Erythroblast (primary cell): ENCODE data around the gene SH2D7.
"Not testable (repeated sequence)": the region's sequence is repeated elsewhere in the genome, so short reads cannot be mapped to it uniquely, and the experiment has no call there.

Experiments
- DNase-seq, 2 experiments: peaks; one replicate each; lab custom pipeline; 2025; lab: John Stamatoyannopoulos, UW
- GATA1 ChIP-seq: IDR thresholded peaks from 2 replicates; pipeline ENCODE4 v1.6.1; 2011; ENCODE audit warnings: low read depth, mild to moderate bottlenecking, control low read depth, low read length, moderate library complexity
- POLR2A ChIP-seq: IDR thresholded peaks from 2 replicates; pipeline ENCODE4 v1.6.1; 2011; ENCODE audit warnings: mild to moderate bottlenecking, low read length

Gene SH2D7

GRCh38 chr15:78131295-78132061 is 39.1 kb downstream of the SH2D7 start, which contains the start of gene CIB2:
TSS of gene CIB2 (minus strand) at chr15:78131445. CDS start at chr15:78131215, 230 bp downstream.
- TF ChIP-seq POLR2A (no peak), GATA1 (no peak)
- DNase-seq, result peak; percentile 75 to 83

GRCh38 chr15:78133801-78134200 is 41.4 kb downstream of the SH2D7 start:
- TF ChIP-seq POLR2A (no peak), GATA1 (no peak)
- no peak for DNase-seq

GRCh38 chr15:78139578-78139977 is 47.2 kb downstream of the SH2D7 start:
- DNase-seq, result no peak
- no peak for TF ChIP-seq POLR2A

GRCh38 chr15:78140292-78140691 is 47.9 kb downstream of the SH2D7 start:
- TF ChIP-seq POLR2A (no peak), GATA1 (no peak)
- DNase-seq, result no peak

- DNase-seq, result no peak
Measured at GRCh38 chr15:78142332-78142731, 50.0 kb downstream of the SH2D7 start.

GRCh38 chr15:78146425-78147154 is 54.2 kb downstream of the SH2D7 start:
- TF ChIP-seq GATA1 (no peak), POLR2A (no peak)
- DNase-seq, result peak in 1 of 2 experiments; percentile 14

More at GRCh38 chr15:78142332-78142731, 50.0 kb downstream of the SH2D7 start:
- TF ChIP-seq GATA1 (no peak), POLR2A (no peak)

- DNase-seq, result no peak
- no peak for TF ChIP-seq POLR2A
- TF ChIP-seq GATA1, result no peak
Measured at GRCh38 chr15:78147566-78147965, 55.2 kb downstream of the SH2D7 start.

GRCh38 chr15:78148392-78149067 is 56.2 kb downstream of the SH2D7 start:
- TF ChIP-seq POLR2A (no peak), GATA1 (no peak)
- DNase-seq, result no peak

GRCh38 chr15:78149068-78149804 is 56.9 kb downstream of the SH2D7 start, which contains the start of gene IDH3A:
TSS of gene IDH3A (plus strand) at chr15:78149362. CDS start at chr15:78149404, 42 bp downstream.
- DNase-seq, result peak; percentile 97 to 99
- TF ChIP-seq POLR2A (peak; percentile 65), GATA1 (no peak)

GRCh38 chr15:78149805-78150751 is 57.7 kb downstream of the SH2D7 start:
- peak in 1 of 2 experiments; percentile 52 for DNase-seq
- TF ChIP-seq GATA1 (no peak), POLR2A (no peak)

GRCh38 chr15:78151075-78151474 is 58.7 kb downstream of the SH2D7 start:
- not testable (repeated sequence) for DNase-seq
